ENCODE measurements around the gene HCLS1.
"Not testable (repeated sequence)": the region's sequence is repeated elsewhere in the genome, so short reads cannot be mapped to it uniquely, and the experiment has no call there.

The HCLS1 gene

GRCh38 chr3:121696186-121696585 is 35.5 kb upstream of the HCLS1 start:
- no peak for FAIRE-seq
- no peak for TF ChIP-seq CTCF (IDR thresholded peaks at IDR 0.05; ENCODE audit: insufficient read depth, missing control alignments)

GRCh38 chr3:121692010-121692699 is 31.5 kb upstream of the HCLS1 start:
- no peak for TF ChIP-seq CTCF (IDR thresholded peaks at IDR 0.05; ENCODE audit: insufficient read depth, missing control alignments)
- FAIRE-seq (no peak), DNase-seq (ENCODE audit: insufficient read length, low spot score) (no peak)

More at GRCh38 chr3:121696186-121696585, 35.5 kb upstream of the HCLS1 start:
- DNase-seq (ENCODE audit: insufficient read length, low spot score) = no peak

- no peak for TF ChIP-seq CTCF (IDR thresholded peaks at IDR 0.05; ENCODE audit: insufficient read depth, missing control alignments)
- DNase-seq (ENCODE audit: insufficient read length, low spot score) (no peak), FAIRE-seq (no peak)
Observed at GRCh38 chr3:121690777-121691405, 30.2 kb upstream of the HCLS1 start.

GRCh38 chr3:121688747-121689146 is 28.0 kb upstream of the HCLS1 start:
- DNase-seq (ENCODE audit: insufficient read length, low spot score); FAIRE-seq: not testable (repeated sequence)

- DNase-seq (ENCODE audit: insufficient read length, low spot score) (no peak), FAIRE-seq (no peak)
- no peak for TF ChIP-seq CTCF (IDR thresholded peaks at IDR 0.05; ENCODE audit: insufficient read depth, missing control alignments)
Observed at GRCh38 chr3:121681792-121682191, 21.1 kb upstream of the HCLS1 start.

- FAIRE-seq (peak; percentile 38), DNase-seq (ENCODE audit: insufficient read length, low spot score) (no peak)
- TF ChIP-seq CTCF (IDR thresholded peaks at IDR 0.05; ENCODE audit: insufficient read depth, missing control alignments) = no peak
Observed at GRCh38 chr3:121677141-121677540, 16.4 kb upstream of the HCLS1 start.

- FAIRE-seq = no peak
- no peak for DNase-seq (ENCODE audit: insufficient read length, low spot score)
- TF ChIP-seq CTCF (IDR thresholded peaks at IDR 0.05; ENCODE audit: insufficient read depth, missing control alignments) = no peak
Observed at GRCh38 chr3:121670676-121671075, 10.0 kb upstream of the HCLS1 start.

Data from D721Med (cell line).